ENCODE results near the gene NPTX2. TPM values are rescaled to one million over a fixed set of nuclear protein-coding genes. Genes with fewer than 3 reads are reported as not detected.

The NPTX2 gene
- total RNA-seq, 2 experiments from 2014 or later = not detected

GRCh38 chr7:98598846-98599615 is 18.1 kb upstream of the NPTX2 start:
- DNase-seq (no peak), ATAC-seq (ENCODE audit: low read depth) (no peak)
- Mint-ChIP-seq H3K4me1 (no peaks in the 10 kb centered on the region), H3K36me3 (no peaks in the 10 kb centered on the region), H3K9me3 (no peaks in the 10 kb centered on the region), H3K27me3 (no peaks in the 10 kb centered on the region), H3K4me3 (no peak overlapping the region), H3K27ac (no peak overlapping the region)
- POLR2A ChIA-PET = no interaction called here

GRCh38 chr7:98599886-98600285 is 17.2 kb upstream of the NPTX2 start:
- no peak for DNase-seq
- Mint-ChIP-seq H3K27me3 (no peaks in the 10 kb centered on the region), H3K4me1 (no peaks in the 10 kb centered on the region), H3K27ac (no peak overlapping the region), H3K4me3 (no peak overlapping the region), H3K36me3 (no peaks in the 10 kb centered on the region), H3K9me3 (no peaks in the 10 kb centered on the region)
- no peak for ATAC-seq (ENCODE audit: low read depth)
- POLR2A ChIA-PET = no interaction called here

DNA sequence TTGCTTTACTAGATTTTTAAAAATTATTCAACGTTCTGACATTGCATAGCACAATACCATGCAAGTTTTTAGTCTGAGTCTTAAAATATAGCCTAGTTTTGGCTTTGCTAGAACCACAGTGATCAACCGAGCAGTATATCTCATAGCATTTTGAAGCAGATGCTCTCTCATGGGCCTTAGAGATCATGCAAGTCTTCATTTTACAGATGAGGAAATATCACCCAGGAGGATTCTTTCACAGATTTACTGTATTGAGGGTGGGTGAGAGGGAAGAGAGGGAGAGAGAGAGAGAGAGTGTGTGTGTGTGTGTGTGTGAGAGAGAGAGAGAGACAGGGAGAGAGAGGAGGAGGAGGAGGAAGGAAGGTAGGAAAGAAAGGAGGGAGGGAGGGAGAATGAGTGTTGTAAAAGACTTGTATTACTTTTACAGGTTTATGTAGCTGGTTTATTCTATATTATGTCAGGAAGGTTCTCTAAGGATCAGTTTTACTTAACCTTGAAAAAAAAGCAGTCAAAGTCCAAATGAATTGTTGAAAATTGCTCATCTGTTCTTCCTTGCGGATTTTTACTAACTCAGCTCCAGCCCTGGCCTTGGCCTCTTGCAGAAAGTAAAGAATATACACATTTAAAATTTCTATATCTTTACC is 14.2 kb upstream of the NPTX2 start:
- Mint-ChIP-seq H3K27me3 (no peaks in the 10 kb centered on the region), H3K27ac (no peak overlapping the region), H3K4me1 (no peaks in the 10 kb centered on the region), H3K9me3 (no peaks in the 10 kb centered on the region), H3K36me3 (no peaks in the 10 kb centered on the region), H3K4me3 (no peak overlapping the region)
- DNase-seq (no peak), ATAC-seq (ENCODE audit: low read depth) (no peak)
- POLR2A ChIA-PET = no interaction called here

- no peaks in the 10 kb centered on the region for H3K27me3 Mint-ChIP-seq
- no peaks in the 10 kb centered on the region for H3K36me3 Mint-ChIP-seq
- H3K4me1 Mint-ChIP-seq = no peaks in the 10 kb centered on the region
- POLR2A ChIA-PET = no interaction called here
- H3K27ac Mint-ChIP-seq = no peak overlapping the region
- no peaks in the 10 kb centered on the region for H3K9me3 Mint-ChIP-seq
- H3K4me3 Mint-ChIP-seq = no peak overlapping the region
- no peak for ATAC-seq (ENCODE audit: low read depth)
- no peak for DNase-seq
These were observed 13.7 kb upstream of the NPTX2 start for GRCh38 chr7:98603399-98603788.

- Mint-ChIP-seq H3K4me1 (no peaks in the 10 kb centered on the region), H3K36me3 (no peaks in the 10 kb centered on the region), H3K9me3 (peaks cover 3% of the 10 kb centered on the region), H3K27ac (no peak overlapping the region), H3K4me3 (no peak overlapping the region), H3K27me3 (peaks cover 30% of the 10 kb centered on the region)
- ATAC-seq (ENCODE audit: low read depth) = no peak
- DNase-seq = no peak
- POLR2A ChIA-PET = no interaction called here
These were observed 3.3 kb upstream of the NPTX2 start for GRCh38 chr7:98613601-98614425.

DNA sequence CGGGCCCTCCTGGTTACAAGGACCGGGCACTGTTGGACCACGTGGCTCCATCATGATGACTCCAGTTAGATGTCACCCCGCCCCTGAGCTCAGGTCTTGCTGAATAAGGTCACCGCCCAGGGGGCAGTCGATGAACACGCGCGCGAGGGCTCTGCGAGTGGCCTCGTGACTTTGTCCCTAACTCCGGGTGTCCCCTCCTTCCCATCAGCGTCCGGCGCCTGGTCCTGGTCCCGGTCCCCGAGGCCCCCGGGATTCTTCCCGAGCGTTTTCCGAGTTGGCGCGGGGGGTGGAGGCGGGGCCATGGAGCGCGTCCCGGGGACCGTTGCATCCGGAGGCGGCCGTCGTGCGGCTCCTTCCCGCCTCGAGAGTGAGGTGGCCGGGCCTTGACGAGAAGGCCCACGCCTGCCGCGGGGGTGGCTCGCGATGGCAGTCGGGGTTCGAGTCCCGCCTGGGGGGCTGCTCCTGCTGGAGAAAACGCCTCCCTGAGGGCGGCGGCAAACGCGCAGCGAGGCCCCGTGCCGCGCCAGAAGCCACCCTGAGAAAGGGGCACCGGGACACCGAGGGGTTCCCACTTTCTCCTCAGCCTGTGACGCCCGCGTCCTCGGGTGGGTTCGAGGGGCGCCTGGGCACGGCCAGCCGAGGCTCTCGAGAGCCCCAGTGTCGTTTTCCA is 569 bp upstream of the NPTX2 start:
- ATAC-seq (ENCODE audit: low read depth) = no peak
- Mint-ChIP-seq H3K9me3 (peaks cover 3% of the 10 kb centered on the region), H3K36me3 (no peaks in the 10 kb centered on the region), H3K27ac (no peak overlapping the region), H3K4me1 (no peaks in the 10 kb centered on the region), H3K27me3 (peaks cover 46% of the 10 kb centered on the region), H3K4me3 (no peak overlapping the region)
- POLR2A ChIA-PET = no interaction called here
- DNase-seq = no peak

DNA sequence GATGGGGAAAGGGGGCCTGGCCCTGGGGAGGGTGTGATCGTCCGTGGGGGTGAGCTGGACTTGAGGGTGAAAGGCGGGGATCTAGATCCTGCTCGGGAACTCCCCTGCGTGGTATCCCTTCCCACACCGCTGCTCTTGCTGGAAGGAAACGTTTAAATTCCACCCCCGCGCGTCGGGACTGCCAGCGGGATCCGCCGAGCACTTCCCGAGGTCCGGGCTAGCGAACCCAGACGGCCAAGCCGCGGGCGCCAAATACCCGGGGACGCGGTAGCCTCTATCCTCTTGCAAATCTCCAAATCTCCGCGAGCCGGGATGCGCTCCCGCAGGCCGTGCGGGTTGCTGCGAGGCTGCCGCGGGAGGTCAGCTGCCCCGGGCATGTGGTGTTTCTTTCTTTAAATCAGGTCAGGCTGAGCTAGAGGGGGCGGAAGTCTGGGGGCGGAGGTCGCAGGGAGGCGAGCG is 904 bp downstream of the NPTX2 start:
- Mint-ChIP-seq H3K27ac (no peak overlapping the region), H3K36me3 (no peaks in the 10 kb centered on the region), H3K4me1 (no peaks in the 10 kb centered on the region), H3K9me3 (peaks cover 3% of the 10 kb centered on the region), H3K4me3 (no peak overlapping the region), H3K27me3 (peaks cover 46% of the 10 kb centered on the region)
- ATAC-seq (ENCODE audit: low read depth) = no peak
- DNase-seq = no peak
- POLR2A ChIA-PET = no interaction called here

DNA sequence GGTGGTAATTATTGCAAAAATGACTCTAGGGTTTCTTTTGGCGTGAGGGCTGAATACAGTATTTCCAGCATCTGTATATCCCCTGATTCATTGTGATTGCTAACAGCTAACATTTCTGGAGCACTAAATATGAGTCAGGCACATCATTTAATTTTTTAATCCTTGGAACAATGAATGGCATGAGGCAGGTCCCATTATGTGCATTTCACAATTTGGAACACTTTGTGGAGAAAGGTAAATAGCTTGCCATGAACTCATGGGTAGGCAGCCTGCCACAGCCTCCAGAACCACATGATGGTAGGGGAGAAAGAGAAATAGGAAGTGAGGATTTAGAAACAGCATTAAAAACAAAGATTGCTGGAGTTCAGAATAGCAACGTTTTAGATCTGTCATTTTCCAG is 1.7 kb downstream of the NPTX2 start:
- no peaks in the 10 kb centered on the region for H3K36me3 Mint-ChIP-seq
- H3K9me3 Mint-ChIP-seq = peaks cover under 1% of the 10 kb centered on the region
- DNase-seq (no peak), ATAC-seq (ENCODE audit: low read depth) (no peak)
- no peaks in the 10 kb centered on the region for H3K4me1 Mint-ChIP-seq
- H3K27me3 Mint-ChIP-seq = peaks cover 43% of the 10 kb centered on the region
- POLR2A ChIA-PET = interaction anchor here (0.6 kb wide), 1 partner anchor 242 kb away, joined by 3 read pairs; no protein-coding TSS in a partner anchor
- H3K27ac Mint-ChIP-seq = no peak overlapping the region
- no peak overlapping the region for H3K4me3 Mint-ChIP-seq

DNA sequence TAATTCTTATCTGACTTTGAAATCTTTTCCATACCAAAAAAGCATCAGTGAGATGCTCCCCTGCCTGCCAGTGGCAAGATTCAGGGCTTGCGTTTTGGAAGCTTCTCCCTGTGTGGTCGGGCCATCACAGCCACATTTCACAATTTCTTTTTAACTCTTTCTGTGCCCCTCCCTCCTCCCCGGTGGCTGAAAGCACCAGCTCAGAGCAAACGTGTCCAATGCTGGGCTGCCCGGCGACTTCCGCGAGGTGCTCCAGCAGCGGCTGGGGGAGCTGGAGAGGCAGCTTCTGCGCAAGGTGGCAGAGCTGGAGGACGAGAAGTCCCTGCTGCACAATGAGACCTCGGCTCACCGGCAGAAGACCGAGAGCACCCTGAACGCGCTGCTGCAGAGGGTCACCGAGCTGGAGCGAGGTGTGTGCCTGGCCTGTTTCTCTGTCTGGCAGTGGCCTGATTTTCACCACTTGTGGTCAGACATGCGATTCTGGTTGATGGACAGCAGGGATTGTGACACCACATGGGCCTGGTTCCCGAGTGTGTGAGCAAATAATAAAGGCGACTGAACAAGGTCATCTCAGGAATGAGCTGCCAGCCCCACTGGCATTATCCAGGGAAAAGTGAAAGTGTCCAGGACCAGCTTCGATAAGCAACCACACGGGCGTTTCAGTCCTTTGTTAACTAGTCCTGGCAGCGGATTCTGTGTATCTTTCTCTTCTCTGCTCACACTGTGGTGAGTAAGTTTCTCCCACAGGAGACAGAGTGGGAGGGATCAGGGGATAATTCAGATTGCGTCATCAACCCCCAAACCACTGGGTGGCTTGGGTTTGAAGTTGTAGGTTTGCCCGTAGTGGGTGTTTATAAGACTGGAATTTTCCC is 2.6 kb downstream of the NPTX2 start:
- Mint-ChIP-seq H3K27ac (no peak overlapping the region), H3K36me3 (no peaks in the 10 kb centered on the region), H3K27me3 (peaks cover 42% of the 10 kb centered on the region), H3K4me3 (no peak overlapping the region), H3K4me1 (no peaks in the 10 kb centered on the region), H3K9me3 (no peaks in the 10 kb centered on the region)
- DNase-seq = no peak
- POLR2A ChIA-PET = no interaction called here
- ATAC-seq (ENCODE audit: low read depth) = no peak

DNA sequence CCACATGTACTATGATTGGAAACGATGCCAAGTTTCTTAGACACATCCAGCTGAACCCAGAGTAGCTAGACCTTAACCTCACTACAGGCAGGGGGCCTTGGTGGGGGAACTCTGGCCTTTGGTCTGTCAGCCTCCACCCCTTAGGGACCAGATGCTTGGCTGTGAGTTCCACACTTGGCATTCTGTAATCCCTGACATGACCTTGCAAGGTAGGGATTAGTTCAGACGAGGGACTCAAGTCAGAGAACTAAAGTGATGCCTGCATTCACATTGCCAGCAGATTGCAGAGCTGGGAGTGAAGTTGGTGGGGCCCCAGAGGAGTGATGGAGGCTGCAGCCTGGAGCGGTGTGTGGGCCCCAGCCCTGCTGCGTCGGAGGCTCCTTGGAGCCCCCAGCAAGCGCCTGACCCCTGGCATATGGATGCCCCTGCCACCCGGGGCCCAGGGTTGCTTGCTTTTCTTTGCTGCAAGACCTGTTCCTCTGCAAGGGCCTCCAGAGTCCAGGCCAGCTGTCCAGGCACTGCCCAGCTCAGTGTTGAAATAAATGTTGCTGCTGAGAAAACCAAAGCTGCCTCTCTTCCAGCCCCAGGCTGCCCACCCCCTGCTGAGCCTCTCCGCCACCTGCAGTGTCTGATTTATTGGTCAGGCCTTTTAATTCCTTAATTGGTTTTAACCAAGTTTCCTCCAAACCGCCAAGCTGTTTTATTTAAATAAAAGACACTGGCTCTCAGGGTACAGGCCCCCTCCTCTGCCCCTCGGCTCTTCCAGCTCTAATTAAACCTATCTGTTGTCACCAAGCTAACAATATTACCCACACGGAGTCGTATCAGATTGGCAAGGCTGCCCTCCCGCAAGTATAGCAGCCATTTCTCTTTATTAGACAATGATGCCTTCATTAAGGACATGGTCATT is 4.7 kb downstream of the NPTX2 start:
- H3K9me3 Mint-ChIP-seq = no peaks in the 10 kb centered on the region

DNA sequence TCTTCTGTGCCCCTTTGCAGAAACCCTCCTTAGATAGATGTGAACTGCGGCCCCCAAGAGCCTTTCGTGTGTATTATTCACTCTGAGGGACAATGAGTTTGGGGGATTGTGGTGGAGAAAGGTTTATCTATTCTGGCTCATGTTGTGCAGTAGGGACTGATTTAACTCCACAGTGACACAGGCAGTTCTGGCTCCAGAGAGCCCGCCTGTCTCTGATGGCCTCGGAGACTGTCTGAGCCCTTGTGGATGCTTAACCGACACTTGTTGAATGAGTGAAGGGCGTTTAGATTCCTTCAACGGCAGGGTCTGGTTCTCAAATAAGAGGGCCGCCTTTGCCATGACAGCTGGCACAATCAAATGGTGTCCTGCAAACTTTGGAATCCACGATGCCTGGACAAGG is 5.8 kb downstream of the NPTX2 start:
- POLR2A ChIA-PET = no interaction called here
- ATAC-seq (ENCODE audit: low read depth) (no peak), DNase-seq (no peak)
- H3K4me1 Mint-ChIP-seq = no peaks in the 10 kb centered on the region
- H3K9me3 Mint-ChIP-seq = no peaks in the 10 kb centered on the region
- no peak overlapping the region for H3K27ac Mint-ChIP-seq
- H3K27me3 Mint-ChIP-seq = peaks cover 27% of the 10 kb centered on the region
- no peak overlapping the region for H3K4me3 Mint-ChIP-seq
- H3K36me3 Mint-ChIP-seq = no peaks in the 10 kb centered on the region

More for the DNA sequence above, 4.7 kb downstream of the NPTX2 start:
- Mint-ChIP-seq H3K27me3 (peaks cover 29% of the 10 kb centered on the region), H3K36me3 (no peaks in the 10 kb centered on the region), H3K4me3 (no peak overlapping the region), H3K27ac (no peak overlapping the region), H3K4me1 (no peaks in the 10 kb centered on the region)
- POLR2A ChIA-PET = no interaction called here
- DNase-seq = no peak
- ATAC-seq (ENCODE audit: low read depth) = no peak

GRCh38 chr7:98624846-98625420 is 7.8 kb downstream of the NPTX2 start:
- peaks cover 11% of the 10 kb centered on the region for H3K27me3 Mint-ChIP-seq
- no peak for ATAC-seq (ENCODE audit: low read depth)
- H3K27ac Mint-ChIP-seq = no peak overlapping the region

More at GRCh38 chr7:98624846-98625420, 7.8 kb downstream of the NPTX2 start:
- Mint-ChIP-seq H3K4me1 (no peaks in the 10 kb centered on the region), H3K4me3 (no peak overlapping the region), H3K36me3 (no peaks in the 10 kb centered on the region), H3K9me3 (no peaks in the 10 kb centered on the region)
- POLR2A ChIA-PET = no interaction called here
- no peak for DNase-seq

All from activated naive CD8-positive, alpha-beta T cell treated with anti-CD3 and anti-CD28 coated beads, Interleukin-2, amount 10 ng/mL, durations not matched to agents 7 days and 5 days (primary cell).